Fibroblast of the aortic adventitia (primary cell): ENCODE measurements around the gene CEP192. TPM values are rescaled to one million over a fixed set of nuclear protein-coding genes. Genes with fewer than 3 reads are reported as not detected.
"Not testable (repeated sequence)": the region's sequence is repeated elsewhere in the genome, so short reads cannot be mapped to it uniquely, and the experiment has no call there.

ENCODE experiments used
- DNase-seq: peaks from one replicate; pipeline ENCODE4 v3.0.0-alpha.2; 2010; ENCODE audit warnings: low read depth
- H3K4me3 ChIP-seq: 2 replicates; pipeline ENCODE4 v1.5.1; 2011; ENCODE audit warnings: low read depth, mild to moderate bottlenecking, control low read depth, low read length, moderate library complexity
- CTCF ChIP-seq: IDR thresholded peaks from 2 replicates; pipeline ENCODE4 v1.5.1; 2011; ENCODE audit warnings: mild to moderate bottlenecking, low read length, control low read depth, inconsistent platforms; ENCODE audit not compliant: insufficient read depth
- total RNA-seq: library from RNA; depleted of rRNA; stranded (reverse); fragments of >200 nt; gene quantifications from 2 replicates; pipeline ENCODE4 v1.2.3, GENCODE V29; 2012; ENCODE audit warnings: low replicate concordance

Gene CEP192
- total RNA-seq, 1 donor, result 38.3 TPM

- H3K4me3 ChIP-seq, result no peak overlapping the region
- TF ChIP-seq CTCF, result no peak
- no peak for DNase-seq
Observed at GRCh38 chr18:12973562-12974213, 17.5 kb upstream of the CEP192 start.

GRCh38 chr18:12975488-12975887, 15.7 kb upstream of the CEP192 start:
- DNase-seq, result no peak
- no peak overlapping the region for H3K4me3 ChIP-seq
- no peak for TF ChIP-seq CTCF

- no peak for TF ChIP-seq CTCF
- no peak overlapping the region for H3K4me3 ChIP-seq
- no peak for DNase-seq
Observed at GRCh38 chr18:12976305-12976704, 14.9 kb upstream of the CEP192 start.

GRCh38 chr18:12980065-12980464, 11.1 kb upstream of the CEP192 start:
- not testable (repeated sequence) for H3K4me3 ChIP-seq, DNase-seq

GRCh38 chr18:12989397-12990122, 1.6 kb upstream of the CEP192 start:
- TF ChIP-seq CTCF, result no peak
- no peak for DNase-seq
- H3K4me3 ChIP-seq, result no peak overlapping the region

GRCh38 chr18:12990123-12990475, 1.1 kb upstream of the CEP192 start:
- DNase-seq, result no peak
- peak overlapping the region; percentile 72 for H3K4me3 ChIP-seq
- TF ChIP-seq CTCF, result no peak

- no peak for TF ChIP-seq CTCF
- DNase-seq, result no peak
- peak overlapping the region; percentile 72 for H3K4me3 ChIP-seq
Observed at GRCh38 chr18:12990641-12990966, 558 bp upstream of the CEP192 start.
